ENCODE data around the gene SYT6.

The SYT6 gene

DNA sequence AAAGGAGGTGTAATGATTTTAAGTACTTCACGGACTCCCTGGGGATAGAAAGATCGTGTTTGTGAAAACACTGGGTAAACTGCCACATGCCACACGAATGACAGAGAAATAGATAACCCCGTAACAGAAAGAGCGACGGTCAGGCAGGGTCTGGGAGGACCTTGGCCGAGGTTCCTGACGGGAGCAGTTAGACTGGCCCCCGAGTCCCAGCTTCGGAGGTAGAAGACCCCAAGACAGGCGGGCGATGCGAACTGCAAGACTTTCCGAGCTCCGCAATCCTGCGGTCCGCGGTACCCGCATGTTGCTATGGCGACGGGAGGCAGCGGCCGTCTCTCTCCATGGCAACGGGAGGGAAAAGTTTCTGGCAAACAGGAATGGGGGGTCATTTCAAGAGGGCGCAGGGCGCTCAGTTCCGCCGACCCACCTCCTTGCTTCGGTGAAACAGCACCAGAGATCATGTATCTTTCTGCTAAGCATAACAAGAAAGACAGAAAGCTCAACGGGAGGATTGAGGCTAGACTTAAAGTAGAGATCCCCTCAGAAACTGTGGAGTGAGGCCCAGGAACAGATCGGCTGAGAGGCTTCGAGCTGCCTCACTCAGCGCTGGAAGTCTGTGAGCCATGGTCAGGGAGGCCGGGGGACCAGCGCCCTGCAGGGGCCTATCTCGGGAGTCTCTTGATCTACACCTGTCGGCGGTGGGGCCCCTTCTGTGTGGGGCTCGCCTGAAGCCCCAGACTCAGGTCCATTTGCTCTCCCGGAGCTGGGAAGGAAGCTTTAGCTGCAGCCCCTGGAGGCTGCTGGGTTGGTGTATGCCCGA is 685 bp upstream of the SYT6 start:
- DNase-seq: peak; percentile 22

DNA sequence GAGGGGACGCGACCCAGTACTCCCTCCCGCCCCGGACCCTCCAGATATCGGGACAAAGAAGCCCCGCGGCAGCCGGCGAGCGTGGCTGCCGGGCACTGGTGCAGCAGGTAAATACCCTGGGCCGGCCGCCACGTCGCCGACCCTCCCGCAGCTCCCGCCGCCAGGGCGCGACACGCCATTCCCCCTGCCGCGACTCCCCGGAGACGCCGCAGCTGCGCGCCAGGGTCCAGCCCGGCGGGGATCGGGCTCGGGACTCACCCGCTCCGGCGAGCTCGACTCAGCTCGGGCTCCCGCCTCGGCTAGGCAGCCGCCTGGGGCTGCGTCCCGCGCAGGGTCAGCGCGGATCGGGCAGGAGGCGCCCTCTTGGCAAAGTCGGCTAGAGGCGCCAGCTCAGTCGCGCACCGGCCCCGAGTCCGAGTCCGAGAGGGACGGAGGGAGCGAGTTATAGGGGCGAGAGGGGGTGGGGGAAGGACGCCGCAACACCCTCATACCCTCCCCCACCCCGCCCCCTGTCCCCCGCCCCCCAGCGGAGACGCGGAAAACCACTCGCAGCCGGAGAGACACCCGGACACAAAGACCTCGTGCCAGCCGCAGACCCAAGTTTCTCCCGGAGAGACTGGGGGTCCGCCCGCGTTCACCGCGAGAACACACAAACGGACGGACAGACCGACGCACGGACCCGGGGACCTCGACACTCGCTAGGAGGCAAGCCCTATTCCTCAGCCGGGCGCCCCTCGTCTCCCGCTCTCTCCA is 985 bp downstream of the SYT6 start:
- DNase-seq: no peak

DNA sequence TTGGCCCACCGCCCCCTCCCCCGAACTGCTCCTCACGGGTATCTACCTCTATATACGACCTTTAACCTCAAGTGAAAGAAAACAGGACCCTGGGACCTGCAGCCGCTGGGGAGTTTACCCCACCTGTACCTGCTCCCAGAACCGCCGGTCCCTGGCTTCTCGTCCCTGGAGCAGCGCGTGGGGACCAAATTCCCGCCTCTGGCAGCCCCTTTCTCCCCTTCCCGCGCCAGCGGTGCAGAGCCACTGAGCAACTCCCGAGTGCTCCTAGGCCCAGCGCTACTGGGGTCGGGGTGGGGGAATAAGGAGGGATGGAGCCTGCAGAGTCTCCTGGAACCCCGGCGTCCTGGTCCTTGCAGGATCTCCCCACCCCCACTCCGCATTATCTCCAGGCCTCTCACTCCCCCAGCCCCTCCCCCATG is 1.6 kb downstream of the SYT6 start:
- no peak for DNase-seq

DNA sequence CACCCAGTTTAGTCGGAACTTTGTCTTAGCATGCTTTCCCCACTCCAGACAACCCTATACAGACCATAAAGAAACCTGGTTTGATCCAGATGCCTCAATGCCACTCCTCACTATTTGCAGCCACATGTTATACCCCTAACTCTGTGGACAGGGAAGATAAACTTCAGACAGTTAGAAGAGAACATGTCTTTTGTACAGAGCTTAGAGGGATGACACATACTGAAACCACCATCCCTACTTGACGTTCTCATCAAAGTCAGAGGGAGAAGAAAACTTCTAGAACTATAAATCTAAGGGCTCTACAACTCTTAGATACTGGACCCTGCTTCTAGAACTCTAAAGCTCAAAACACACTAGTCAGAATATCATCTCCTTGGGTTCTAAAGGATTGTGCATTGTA is 3.7 kb downstream of the SYT6 start:
- no peak for DNase-seq

DNA sequence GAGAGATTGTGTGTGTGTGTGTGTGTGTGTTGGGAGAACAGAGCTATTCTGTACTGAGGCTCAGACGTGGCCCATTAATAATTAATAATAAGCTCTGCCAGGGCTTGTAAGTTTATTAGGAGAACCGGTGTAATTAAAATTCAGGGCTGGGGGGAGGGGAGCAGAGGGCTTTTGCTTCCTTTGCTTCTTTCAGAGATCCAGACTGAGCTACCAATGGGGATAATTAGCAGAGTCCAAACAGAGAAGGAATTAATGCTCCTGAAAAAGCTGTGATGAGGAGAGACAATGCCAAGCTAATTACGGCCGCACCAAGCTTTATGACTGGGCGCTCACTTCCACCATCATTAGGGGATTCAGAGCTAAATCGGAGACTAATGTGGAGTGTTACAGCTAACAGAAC is 4.5 kb downstream of the SYT6 start:
- no peak for DNase-seq

DNA sequence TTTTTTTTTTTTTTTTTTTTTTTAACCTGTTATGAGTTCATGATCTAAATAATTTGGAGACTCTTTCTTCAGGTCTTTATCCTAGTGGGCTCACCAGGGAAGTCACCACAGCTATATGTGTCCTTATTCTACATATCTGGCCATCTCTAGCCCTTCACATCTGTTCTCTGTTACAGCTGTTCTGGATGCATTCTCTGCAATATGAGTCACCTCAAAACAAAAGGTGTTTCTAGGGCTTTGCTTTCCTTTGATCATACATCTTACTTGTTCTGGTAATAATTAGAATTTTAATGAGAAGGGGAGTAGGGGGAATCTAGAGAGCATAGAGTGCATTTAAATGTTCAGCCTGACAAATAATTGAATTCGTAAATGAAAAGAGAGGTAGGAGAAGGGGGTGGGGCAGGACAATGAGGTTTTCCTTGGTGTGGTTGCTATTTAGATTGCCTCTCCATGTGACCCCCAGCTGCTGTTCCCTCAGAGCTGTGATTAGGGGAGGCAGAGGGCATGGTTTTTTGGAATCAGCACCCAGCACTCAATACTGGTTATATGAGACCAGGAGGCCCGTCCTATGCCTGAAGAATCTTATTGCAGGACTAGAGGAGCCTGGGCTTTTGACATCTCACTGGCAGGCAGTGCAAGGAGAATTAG is 8.0 kb downstream of the SYT6 start:
- no peak for DNase-seq

DNA sequence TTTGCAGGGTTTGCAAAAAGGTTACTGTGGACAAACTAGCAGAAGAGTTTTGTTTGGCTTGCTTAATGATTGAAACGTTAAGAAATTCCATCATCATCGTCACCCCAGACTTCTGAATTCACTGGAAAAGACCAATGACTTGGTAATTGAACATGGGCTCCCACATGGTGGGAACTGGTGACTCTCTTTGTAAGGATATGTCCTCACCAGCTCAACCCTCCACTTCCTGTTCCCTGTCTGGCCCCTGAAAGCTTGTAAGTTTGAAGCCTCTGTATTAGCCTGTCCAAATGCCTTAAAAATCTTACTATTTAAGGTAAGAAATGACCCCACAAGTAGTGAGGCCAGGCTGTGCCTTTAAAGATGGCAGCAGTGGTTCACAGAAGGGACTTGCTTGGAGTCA is 9.7 kb downstream of the SYT6 start:
- DNase-seq: no peak

DNA sequence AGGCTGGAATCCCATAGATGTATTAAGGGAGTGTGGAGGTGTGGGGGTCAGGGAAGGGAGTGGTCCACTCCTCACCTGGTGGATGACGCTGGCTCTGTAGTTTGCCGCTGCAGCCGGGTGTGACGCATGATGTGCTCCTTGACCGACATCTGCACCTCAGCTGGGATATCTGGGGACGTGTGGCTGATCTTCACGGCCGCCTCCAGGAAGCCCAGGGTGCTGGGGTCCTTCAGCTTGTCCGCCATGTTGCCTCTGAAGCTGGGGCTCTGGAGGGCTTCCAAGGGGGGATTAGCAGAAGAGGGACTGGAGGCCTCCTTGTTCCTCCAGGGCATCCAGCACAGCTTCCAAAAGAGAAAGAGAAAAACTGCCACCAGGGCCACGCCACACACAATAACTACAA is 14.1 kb downstream of the SYT6 start:
- DNase-seq: no peak

DNA sequence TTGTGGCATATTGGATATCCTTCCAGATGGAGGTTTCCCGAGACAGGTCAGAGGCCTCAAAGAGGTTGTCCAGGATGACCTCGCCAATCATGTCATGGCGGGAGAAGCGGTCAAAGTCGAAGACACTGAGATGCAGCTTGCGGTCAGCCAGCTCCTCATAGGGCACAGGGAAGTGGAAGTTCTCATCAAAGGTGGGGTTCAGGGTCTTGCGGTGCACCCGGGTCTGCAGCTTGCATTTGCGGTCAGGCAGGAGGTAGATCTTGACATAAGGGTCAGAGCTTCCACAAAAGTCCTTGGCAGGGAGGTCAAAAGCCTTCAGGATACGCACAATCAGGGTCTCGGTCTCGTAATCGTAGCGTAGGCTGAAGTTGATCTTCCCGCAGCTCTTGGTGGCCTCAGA is 16.2 kb downstream of the SYT6 start:
- no peak for DNase-seq

DNA sequence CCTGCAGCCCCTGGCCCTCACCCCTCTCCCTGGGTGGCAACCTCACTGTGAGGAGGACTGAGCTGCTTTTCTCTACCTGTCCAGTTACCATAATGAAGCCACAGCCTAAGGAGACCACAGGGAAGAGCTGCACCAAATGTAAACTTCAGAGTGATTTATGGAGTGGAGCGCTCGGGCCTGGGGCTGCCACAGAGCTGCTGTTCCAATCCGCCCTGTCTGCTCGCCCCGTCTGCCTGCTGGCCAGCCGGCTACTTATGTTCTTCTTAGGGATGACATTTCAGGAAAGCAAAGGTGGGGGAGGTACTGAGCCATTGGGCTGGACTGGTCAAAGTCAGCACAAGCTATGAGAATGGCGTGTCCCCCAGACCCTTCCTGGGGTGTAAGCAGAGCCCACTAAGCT is 17.9 kb downstream of the SYT6 start:
- no peak for DNase-seq

DNA sequence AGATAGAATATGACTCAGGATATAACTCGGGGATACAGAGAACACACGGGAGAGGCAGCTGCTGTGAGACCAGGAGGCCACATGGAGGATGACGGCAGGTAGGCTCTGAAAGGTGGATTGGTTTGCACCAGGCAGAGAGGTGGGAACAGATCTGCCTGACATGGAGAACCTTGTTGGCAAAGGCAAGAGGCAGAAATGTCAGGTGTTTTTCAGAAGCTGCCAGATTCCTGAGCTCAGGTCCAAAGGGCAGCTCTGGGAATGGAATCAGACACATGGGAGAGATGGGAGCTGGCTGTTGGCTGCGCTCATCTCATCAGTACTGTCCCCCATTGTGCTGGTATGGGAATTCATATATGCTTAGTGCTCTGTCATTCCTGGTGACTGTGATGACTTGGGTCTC is 19.2 kb downstream of the SYT6 start:
- DNase-seq: no peak

DNA sequence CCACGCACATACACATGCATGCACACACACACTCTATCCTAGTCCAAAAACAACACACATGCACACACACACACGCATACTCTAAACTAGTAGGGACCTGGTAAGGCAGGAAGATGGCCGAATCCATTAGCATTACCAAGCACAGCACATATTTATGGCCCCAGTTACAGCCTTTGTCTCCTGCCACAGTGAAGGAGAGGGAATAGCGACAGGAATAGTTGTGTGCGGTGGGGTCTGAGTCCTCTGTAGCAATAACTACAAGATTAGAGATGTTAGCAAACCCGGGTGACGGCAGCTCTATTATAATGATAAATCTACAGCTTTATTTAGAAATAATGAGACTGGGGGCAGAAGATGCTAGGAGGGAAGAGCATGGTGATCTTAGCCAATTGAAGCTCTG is 20.5 kb downstream of the SYT6 start:
- DNase-seq: no peak

DNA sequence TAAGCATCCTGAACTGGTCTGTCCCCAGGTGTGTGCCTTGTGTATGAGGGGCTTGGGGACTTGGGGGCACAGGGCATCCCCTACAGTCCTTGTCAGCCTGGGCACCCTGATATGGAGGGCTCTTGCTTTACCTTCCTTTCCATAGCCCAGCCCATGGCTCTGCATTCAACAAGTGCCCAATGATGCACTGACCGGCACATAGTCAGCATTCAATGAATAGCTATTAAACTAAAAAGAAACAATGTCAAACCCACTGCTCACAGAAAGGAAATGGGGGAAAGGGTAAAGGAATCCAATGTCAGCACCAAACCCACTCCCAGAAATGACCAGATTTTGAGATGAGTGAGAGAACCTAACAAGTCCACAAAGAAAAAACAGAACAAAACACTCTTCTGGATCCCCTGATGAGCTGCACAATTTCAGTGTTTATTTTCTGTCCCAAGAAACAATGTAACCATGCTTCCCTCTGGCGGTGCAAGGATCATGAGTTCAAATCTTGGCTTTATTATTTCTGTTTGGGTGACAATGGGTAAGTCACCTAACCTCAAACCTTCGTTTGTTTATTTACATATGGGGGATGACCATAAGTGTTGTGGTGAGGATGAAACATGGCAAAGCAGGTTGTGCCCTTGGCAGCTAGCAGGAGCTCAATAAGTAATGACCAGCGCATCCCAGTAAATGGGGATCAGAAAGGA is 22.0 kb downstream of the SYT6 start:
- no peak for DNase-seq

DNA sequence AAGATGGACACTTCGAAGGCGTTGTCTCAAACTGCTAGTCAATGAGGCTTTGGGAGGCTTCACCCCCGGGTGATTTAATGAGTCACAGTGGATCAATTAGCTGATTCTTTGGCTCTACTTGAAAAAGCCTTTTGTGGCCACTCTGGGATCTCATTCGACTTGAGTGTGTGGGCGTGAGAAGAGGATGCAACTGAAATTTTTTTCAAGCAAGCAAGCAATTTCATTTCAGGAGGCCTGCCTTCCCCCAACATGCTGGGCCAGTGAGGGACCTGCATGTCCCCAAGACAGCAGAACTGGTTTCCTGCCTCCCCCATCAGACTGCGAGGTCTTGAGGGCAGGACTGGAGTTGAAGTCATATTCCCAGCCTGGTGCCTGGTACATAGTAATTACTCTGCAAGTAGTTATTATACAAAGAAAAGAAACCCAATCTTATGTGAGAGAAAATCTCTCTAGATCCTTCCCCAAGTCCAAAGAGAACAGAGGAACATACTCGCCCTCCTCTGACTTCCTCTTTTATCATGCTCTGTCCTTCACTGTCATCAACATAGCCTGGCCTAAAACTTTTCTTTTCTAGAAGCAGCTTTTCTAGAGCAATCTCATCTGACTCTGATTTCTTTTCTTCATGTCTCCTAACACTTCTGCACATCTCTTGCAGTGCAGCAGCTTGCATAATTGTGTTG is 22.7 kb downstream of the SYT6 start:
- DNase-seq: no peak

DNA sequence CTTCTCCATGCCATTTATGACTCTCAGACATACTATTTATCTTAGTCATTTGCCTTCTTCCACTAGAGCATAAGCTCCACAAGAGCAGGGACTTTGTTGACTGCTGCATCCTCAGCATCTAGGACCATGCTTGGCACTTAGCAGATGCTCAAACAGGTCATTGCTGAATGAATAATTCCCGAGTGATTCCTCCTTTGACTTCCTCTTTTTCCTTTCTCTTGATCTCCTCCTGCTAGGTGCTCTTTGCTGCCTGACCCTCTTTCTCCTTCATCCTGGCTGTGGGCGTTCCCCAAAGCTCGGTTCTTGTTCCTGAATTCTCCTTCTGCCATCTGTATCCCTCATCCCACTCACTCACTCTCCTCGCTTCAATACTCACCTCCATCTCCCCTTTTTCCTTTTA is 23.5 kb downstream of the SYT6 start:
- no peak for DNase-seq

DNA sequence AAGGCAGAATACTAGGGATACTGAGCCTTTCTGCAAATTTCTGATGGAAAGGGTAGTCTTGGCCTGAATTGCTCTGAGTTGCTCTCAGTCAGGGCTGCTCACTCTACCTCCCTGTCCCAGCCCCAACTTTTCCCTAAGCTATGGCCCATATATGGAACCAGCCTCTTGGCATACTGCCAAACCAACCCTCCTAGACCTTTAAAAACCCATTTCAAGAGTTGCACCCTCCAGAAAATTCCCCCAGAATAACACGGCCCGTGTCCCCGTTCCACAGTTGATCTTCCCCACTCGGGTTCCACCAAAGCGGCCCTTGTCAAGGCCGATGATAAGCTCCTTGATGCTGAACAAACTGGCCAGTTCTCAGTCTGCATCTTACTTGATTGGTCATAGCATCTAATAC is 25.4 kb downstream of the SYT6 start:
- DNase-seq: no peak

DNA sequence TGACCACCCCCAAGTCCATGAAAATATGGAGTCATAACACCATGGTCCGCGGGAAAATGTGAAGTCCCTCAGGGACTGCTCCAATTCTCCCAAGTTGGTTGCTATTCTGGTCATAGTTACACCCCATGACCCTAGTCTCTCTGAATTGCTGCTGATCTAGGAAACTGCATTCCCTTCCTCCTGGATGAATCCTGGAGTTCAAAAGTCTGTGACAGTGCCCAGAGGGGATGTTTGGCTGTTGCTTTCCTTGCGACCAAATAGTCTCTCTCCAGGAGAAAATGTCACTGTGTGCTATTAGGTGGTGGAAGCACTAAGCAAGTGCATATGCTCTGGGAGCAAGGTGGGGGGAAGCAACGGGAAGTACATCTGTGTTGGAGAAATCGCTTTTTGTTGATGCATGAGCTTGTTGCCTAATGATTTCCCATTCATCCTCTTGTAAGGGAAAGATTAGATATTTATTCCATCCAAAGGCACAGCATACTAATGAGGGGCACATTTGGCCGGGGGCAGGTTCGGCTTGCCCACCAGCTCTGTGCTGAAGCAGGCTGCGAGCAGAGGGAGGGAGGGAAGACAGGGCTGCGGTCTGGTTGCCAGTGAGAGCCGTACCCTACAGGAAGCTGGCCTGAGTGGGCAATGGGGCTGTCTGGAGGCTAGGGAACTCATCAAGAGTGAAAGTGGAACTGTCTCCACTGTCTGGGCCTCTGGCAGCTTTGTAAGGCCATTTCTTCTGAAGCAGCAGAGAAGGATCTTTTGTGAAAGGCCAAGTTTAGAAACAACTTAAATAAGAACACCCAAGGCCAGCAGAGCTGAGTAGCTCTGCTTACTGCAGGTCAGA is 27.2 kb downstream of the SYT6 start:
- no peak for DNase-seq

DNA sequence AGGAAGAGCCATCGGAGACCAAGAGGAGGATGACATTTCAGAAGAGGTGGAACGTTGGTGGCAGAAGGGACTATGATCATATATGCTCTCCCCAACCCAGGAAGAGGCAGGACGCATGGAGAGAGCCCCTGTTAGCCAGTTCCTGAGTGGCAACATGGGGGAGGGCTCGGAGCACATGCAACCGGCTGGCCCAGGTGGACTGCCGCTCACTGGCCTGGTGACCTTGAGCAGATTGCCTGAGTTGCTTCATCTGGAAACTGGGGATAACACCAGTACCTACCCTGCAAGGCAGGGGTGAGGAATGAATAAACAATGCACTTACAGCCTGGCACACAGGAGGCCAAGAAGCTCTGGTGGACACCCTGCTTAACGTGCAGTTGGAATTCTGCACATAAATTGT is 29.0 kb downstream of the SYT6 start:
- no peak for DNase-seq

DNA sequence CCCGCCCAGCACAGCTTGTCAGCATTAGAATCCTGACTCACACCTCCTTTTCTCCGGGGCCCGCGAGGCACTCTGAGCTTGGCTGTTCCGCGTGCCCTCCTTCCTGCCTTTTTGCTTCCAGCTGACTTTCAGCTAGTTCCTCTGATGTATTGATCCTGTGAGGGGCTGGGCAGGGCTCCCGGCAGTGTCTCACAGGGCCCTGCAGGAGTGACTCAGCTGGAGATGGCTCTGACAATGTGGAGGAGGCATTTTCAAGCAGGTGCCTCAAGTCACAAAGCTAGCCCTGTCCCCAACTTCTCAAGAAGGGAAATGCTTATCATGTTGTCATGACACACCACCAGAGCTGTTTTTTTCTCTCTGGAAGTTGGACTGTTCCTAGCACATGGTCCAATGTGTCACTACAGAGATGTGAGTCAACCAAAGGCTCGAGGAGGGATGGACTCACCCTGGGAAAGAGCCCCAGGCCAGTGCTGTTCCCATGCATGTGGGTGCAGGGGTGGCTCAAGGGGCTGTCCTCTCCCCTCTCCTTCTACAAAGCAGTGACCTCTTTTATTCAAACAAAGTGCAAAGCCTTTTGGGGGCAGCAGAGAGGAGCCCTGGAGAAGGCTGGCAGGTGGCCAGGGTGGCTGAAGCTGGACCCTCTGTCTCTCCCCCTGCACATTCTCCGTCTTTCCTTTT is 30.6 kb downstream of the SYT6 start:
- DNase-seq: no peak

DNA sequence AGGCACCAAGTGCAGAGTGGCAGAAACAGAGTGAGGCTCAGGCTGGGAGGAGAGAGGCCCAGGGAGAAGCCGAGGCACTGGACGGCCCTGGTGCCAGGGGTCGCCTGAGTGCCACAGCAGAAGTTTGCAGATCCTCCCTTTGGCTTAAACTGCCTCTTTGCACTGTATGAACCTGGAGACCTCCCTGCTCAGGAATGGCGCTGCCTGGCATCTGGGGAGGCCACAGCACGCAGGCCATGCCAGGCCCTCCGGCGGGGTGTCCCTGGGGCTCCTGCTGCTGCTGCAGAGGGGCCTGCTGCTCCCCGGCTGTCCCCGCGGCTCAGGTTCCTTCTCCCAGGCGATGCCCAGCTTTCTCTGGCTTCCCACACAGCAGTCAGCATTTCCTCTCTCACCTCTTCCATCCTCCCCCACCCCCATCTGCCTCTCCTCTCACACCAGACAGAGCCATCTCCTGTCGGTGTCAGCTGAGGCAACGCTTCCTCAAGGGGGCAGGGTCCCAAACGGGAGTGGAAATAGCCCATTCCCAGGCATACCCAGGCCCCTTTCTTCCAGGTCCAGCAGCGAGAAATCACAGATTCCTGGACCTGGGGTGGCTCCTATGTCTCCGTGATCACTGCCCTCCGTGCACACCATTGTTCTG is 35.2 kb downstream of the SYT6 start:
- no peak for DNase-seq

DNA sequence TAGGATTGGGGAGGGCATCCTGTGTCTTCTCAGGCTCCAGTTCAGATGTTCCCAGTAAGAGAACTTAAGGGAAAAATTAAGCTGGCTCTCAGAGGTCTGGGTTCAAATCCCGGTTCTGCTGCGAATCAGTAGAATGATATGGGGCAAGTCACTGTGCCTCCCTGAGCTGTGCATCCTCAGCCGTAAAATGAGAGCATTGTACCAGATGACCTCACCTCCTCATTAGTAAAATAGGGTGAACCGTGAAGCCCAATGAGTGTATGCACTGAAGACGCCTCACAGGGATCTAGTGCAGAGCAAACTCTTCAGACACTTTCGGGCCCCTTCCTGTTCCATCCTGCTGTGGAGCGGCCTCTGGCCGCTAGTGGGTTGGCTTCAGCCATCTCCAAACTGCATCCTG is 36.0 kb downstream of the SYT6 start:
- no peak for DNase-seq
